IMR-90 (cell line): ENCODE measurements around the gene SOX6. TPM values are rescaled to one million over a fixed set of nuclear protein-coding genes. Genes with fewer than 3 reads are reported as not detected.

Source experiments
- ATAC-seq: fragments of 200-7000 bp; cut with Tn5 transposase; 2 replicates; pipeline ENCODE4 v1.9.1; 2020; ENCODE audit warnings: low read depth, mild to moderate bottlenecking, moderate library complexity
- BruUV-seq: library from RNA; stranded (reverse); fragments of 400-500 nt; replicated peaks from 2 replicates; lab custom pipeline; 2021; lab: Mats Ljungman, UMichigan
- CTCF ChIA-PET: fragments of 300-600 bp; formaldehyde crosslinking; extraction: SDS; loops from one replicate; lab custom pipeline; 2021; ENCODE audit warnings: antibody characterized with exemption; lab: Yijun Ruan, JAX
- POLR2A ChIA-PET: fragments of 300-600 bp; sonication (Branson Sonifier 250); formaldehyde crosslinking; loops from one replicate; lab custom pipeline; 2022; ENCODE audit warnings: antibody characterized with exemption; ENCODE audit not compliant: unreplicated experiment; lab: Charles Lee
- DNase-seq: peaks from one replicate; pipeline ENCODE4 v3.0.0; 2013
- H2AFZ ChIP-seq: replicated peaks from 2 replicates; pipeline ENCODE3; 2013; ENCODE audit warnings: low read length, mild to moderate bottlenecking; ENCODE audit not compliant: poor library complexity
- H2AK5ac ChIP-seq: 2 replicates; pipeline ENCODE4 v1.6.1; 2013; ENCODE audit warnings: low read depth, low read length, inconsistent platforms
- H2AK9ac ChIP-seq: replicated peaks from 2 replicates; pipeline ENCODE3; 2013; ENCODE audit warnings: mild to moderate bottlenecking, low read depth, low read length, moderate library complexity; ENCODE audit not compliant: poor library complexity
- H2BK120ac ChIP-seq: 2 replicates; pipeline ENCODE4 v1.6.1; 2013; ENCODE audit warnings: low read depth, low read length, inconsistent platforms
- H2BK15ac ChIP-seq: 3 replicates; pipeline ENCODE4 v1.6.1; 2013; ENCODE audit warnings: low read depth, low read length, inconsistent platforms
- H2BK20ac ChIP-seq: 2 replicates; pipeline ENCODE4 v1.6.1; 2013; ENCODE audit warnings: low read depth, mild to moderate bottlenecking, inconsistent platforms, low read length, moderate library complexity
- H2BK5ac ChIP-seq: 2 replicates; pipeline ENCODE4 v1.6.1; 2013; ENCODE audit warnings: mild to moderate bottlenecking, low read depth, low read length, inconsistent platforms; ENCODE audit not compliant: poor library complexity, severe bottlenecking
- H3K14ac ChIP-seq: replicated peaks from 2 replicates; pipeline ENCODE4 v1.6.1; 2013; ENCODE audit warnings: low read depth, low read length, inconsistent platforms
- H3K18ac ChIP-seq: 2 replicates; pipeline ENCODE4 v1.6.1; 2013; ENCODE audit warnings: low read depth, low read length, control low read depth
- H3K23ac ChIP-seq: 2 replicates; pipeline ENCODE4 v1.6.1; 2013; ENCODE audit warnings: low read depth, low read length, inconsistent platforms
- H3K27ac ChIP-seq: 2 replicates; pipeline ENCODE4 v1.5.1; 2013; ENCODE audit warnings: mild to moderate bottlenecking, control low read depth, low read length; ENCODE audit not compliant: insufficient read depth
- H3K27me3 ChIP-seq: 2 replicates; pipeline ENCODE4 v1.6.1; 2013; ENCODE audit warnings: low read length; ENCODE audit not compliant: control insufficient read depth, insufficient read depth
- H3K36me3 ChIP-seq: 2 replicates; pipeline ENCODE4 v1.6.1; 2013; ENCODE audit warnings: low read length, mixed read lengths; ENCODE audit not compliant: control insufficient read depth, insufficient read depth
- H3K4ac ChIP-seq: 2 replicates; pipeline ENCODE4 v1.6.1; 2013; ENCODE audit warnings: low read depth, low read length, inconsistent platforms
- H3K4me1 ChIP-seq: 2 replicates; pipeline ENCODE4 v1.6.1; 2013; ENCODE audit warnings: low read length, mixed read lengths; ENCODE audit not compliant: control insufficient read depth, insufficient read depth
- H3K4me2 ChIP-seq: 2 replicates; pipeline ENCODE4 v1.6.1; 2013; ENCODE audit warnings: low read depth, mild to moderate bottlenecking, control low read depth, low read length, moderate library complexity
- H3K4me3 ChIP-seq: 2 replicates; pipeline ENCODE4 v1.5.1; 2013; ENCODE audit warnings: low read depth, mild to moderate bottlenecking, control low read depth, low read length, moderate library complexity; ENCODE audit not compliant: insufficient read depth
- H3K56ac ChIP-seq: 2 replicates; pipeline ENCODE4 v1.6.1; 2013; ENCODE audit warnings: low read length, inconsistent platforms; ENCODE audit not compliant: insufficient read depth; ENCODE audit errors: extremely low read depth
- H3K79me1 ChIP-seq, 2 experiments: 2 replicates each; pipeline ENCODE4 v1.6.1; 2013; ENCODE audit warnings: low read length in 2 of 2, inconsistent platforms in 1 of 2, low read depth in 1 of 2
- H3K9ac ChIP-seq: 2 replicates; pipeline ENCODE4 v1.6.1; 2013; ENCODE audit warnings: low read depth, low read length, control low read depth
- H3K9me1 ChIP-seq: 2 replicates; pipeline ENCODE4 v1.6.1; 2013; ENCODE audit warnings: low read length, inconsistent platforms; ENCODE audit not compliant: insufficient read depth
- H3K9me3 ChIP-seq: 2 replicates; pipeline ENCODE4 v1.6.1; 2013; ENCODE audit warnings: low read length; ENCODE audit not compliant: control insufficient read depth, insufficient read depth
- H4K20me1 ChIP-seq: 2 replicates; pipeline ENCODE4 v1.6.1; 2013; ENCODE audit warnings: low read length, inconsistent platforms; ENCODE audit not compliant: insufficient read depth
- H4K5ac ChIP-seq: 2 replicates; pipeline ENCODE4 v1.6.1; 2013; ENCODE audit warnings: mild to moderate bottlenecking, low read depth, low read length, control low read depth
- H4K8ac ChIP-seq, 2 experiments: 2 replicates each; pipeline ENCODE4 v1.6.1; 2013; ENCODE audit warnings: low read depth in 2 of 2, low read length in 2 of 2, control low read depth in 1 of 2, inconsistent platforms in 1 of 2
- H4K91ac ChIP-seq: 2 replicates; pipeline ENCODE4 v1.6.1; 2013; ENCODE audit warnings: low read depth, low read length, inconsistent platforms; ENCODE audit not compliant: insufficient read depth
- CHD1 ChIP-seq: IDR thresholded peaks from 2 replicates; pipeline ENCODE4 v1.6.1; 2012; ENCODE audit warnings: low read depth, low read length, improper control_type of control experiment
- WGBS, 2 experiments: methylation state at CpG; one replicate each; pipeline versions ENCODE4 v1.1.5 to v1.1.7; 2013; ENCODE audit warnings: missing lambda C conversion rate in 2 of 2; ENCODE audit not compliant: insufficient read length in 1 of 2; ENCODE audit errors: extremely low coverage in 2 of 2; 5-methylcytosine and 5-hydroxymethylcytosine counted together
- dilution Hi-C: fragments of 300-500 bp; cut with HindIII; formaldehyde crosslinking; loops from one replicate; pipeline ENCODE4 v1.14.3; 2018; ENCODE audit warnings: low sequenced_read_pairs; ENCODE audit not compliant: unreplicated experiment
- in situ Hi-C: fragments of 300-500 bp; cut with MboI; formaldehyde crosslinking; loops from 3 replicates; pipeline ENCODE4 v1.14.3; 2019; ENCODE audit warnings: low sequenced_read_pairs, inconsistent platforms, mixed read lengths
- intact Hi-C: fragments of 100-400 bp; cut with micrococcal nuclease; formaldehyde crosslinking; loops from 2 replicates; pipeline ENCODE4 v1.10.0; 2022
- polyA plus RNA-seq, 3 experiments: library from polyadenylated mRNA; depleted of rRNA; stranded (reverse); fragments of >200 nt; gene quantifications; 2 replicates each; pipeline ENCODE4 v1.2.3, GENCODE V29; 2012; ENCODE audit warnings: low replicate concordance in 1 of 3
- total RNA-seq: library from RNA; depleted of rRNA; stranded (reverse); fragments of >200 nt; gene quantifications from 2 replicates; pipeline ENCODE4 v1.2.3, GENCODE V29; 2012

SOX6 gene
- total and polyA plus RNA-seq, 2 of the 4 experiments (the other 2 are of a cell fraction), result 1.7 to 7.7 TPM

DNA sequence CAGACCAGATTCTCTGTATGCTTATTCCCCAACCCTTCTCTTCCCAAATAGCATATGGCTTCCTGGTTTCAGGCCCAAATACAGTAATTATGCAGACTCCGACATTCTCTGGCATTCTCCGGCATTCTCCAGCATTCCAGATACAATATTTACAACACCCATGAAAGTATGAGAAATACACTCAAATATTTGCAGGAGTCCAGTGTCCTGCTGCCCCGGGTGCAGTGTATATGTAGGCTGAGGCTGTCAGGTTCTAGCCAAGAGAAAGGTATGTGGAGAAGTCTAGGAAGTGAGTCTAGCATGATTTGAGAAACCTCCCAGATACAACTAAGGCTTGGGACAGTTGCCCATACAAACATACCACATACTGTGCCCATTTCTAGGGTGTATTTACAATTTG is 160.7 kb downstream of the SOX6 start:
- peak overlapping the region; percentile 67; the same call in 1 of the 2 replicates for H2BK120ac ChIP-seq
- H3K4me1 ChIP-seq, result peaks cover 6% of the 10 kb centered on the region
- BruUV-seq, result no TSS peak
- intact Hi-C loops, result loop anchor here (1.0 to 5.0 kb wide), 3 partner anchors 47 to 483 kb away; no protein-coding TSS in a partner anchor
- POLR2A ChIA-PET, result no interaction called here
- peaks cover 0 to 2% of the 10 kb centered on the region in 2 experiments; a peak in 2 of 4 replicates for H3K79me1 ChIP-seq
- no peaks in the 10 kb centered on the region for H4K20me1 ChIP-seq
- 0 out of 2 replicates have a peak, but pooled peaks cover 2% of the 10 kb centered on the region for H3K9me1 ChIP-seq
- no peaks in the 10 kb centered on the region for H3K36me3 ChIP-seq
- no peaks in the 10 kb centered on the region for H3K27me3 ChIP-seq
- peak overlapping the region; percentile 68; the same call in 1 of the 2 replicates for H3K23ac ChIP-seq
- no peak for TF ChIP-seq CHD1
- H2AK9ac ChIP-seq, result no peak overlapping the region
- H3K27ac ChIP-seq, result no peak overlapping the region
- 0 out of 2 replicates have a peak overlapping the region, but pooled peaks have one; percentile 36 for H4K5ac ChIP-seq
- no peak overlapping the region for H2BK15ac ChIP-seq
- dilution Hi-C loops, result no loop called here
- no peak overlapping the region for H3K4me3 ChIP-seq
- CTCF ChIA-PET, result interaction anchor here (0.6 to 1.4 kb wide), 3 partner anchors 11 to 864 kb away, joined by 3 to 5 read pairs (median 4); no protein-coding TSS in a partner anchor
- peak overlapping the region; percentile 56; the same call in 1 of the 2 replicates for H3K18ac ChIP-seq
- H2BK5ac ChIP-seq, result peak overlapping the region; percentile 85
- H4K91ac ChIP-seq, result no peak overlapping the region
- DNase-seq (peak; percentile 65), ATAC-seq (peak; percentile 93)
- no peak overlapping the region for H3K9ac ChIP-seq
- H4K8ac ChIP-seq, result peak overlapping the region in 1 of 2 experiments; percentile 73; a peak in 2 of 4 replicates
- H3K9me3 ChIP-seq, result no peaks in the 10 kb centered on the region
- H2AK5ac ChIP-seq, result no peak overlapping the region
- H2BK20ac ChIP-seq, result peak overlapping the region; percentile 75
- H3K4ac ChIP-seq, result no peak overlapping the region
- 0 out of 2 replicates have a peak overlapping the region, but pooled peaks have one; percentile 53 for H3K56ac ChIP-seq
- H2AFZ ChIP-seq, result peak overlapping the region; percentile 17
- in situ Hi-C loops, result no loop called here
- H3K14ac ChIP-seq, result 0 out of 2 replicates have a peak overlapping the region, but pooled peaks have one; percentile 47
- no CpG with 5 or more reads among the region's 3 CpGs for WGBS, 2 experiments
- peak overlapping the region; percentile 37; the same call in 1 of the 2 replicates for H3K4me2 ChIP-seq
